OCI-LY3 (cell line): Measurements from ENCODE around the gene LAMA4.

Experiments
- H2AFZ ChIP-seq: fragments of 200-600, 300-600 bp; shearing (Covaris generic); 2 replicates; pipeline ENCODE4 v1.6.0; 2014; ENCODE audit warnings: antibody characterized with exemption, low read depth, low read length
- H3K27ac ChIP-seq: fragments of 200-600, 300-600 bp; sonication (generic); 2 replicates; pipeline ENCODE4 v1.5.1; 2014; ENCODE audit warnings: mild to moderate bottlenecking, low read length, moderate library complexity, mixed read lengths
- H3K27me3 ChIP-seq: fragments of 200-600, 300-600 bp; sonication (generic); 2 replicates; pipeline ENCODE4 v1.6.1; 2014; ENCODE audit warnings: low read depth, low read length, mixed read lengths
- H3K36me3 ChIP-seq: fragments of 200-600, 300-600 bp; sonication (generic); replicated peaks from 2 replicates; pipeline ENCODE3; 2014; ENCODE audit warnings: low read depth, low read length, mixed read lengths
- H3K4me1 ChIP-seq: fragments of 300-600, 200-600 bp; sonication (generic); 2 replicates; pipeline ENCODE4 v1.6.1; 2014; ENCODE audit warnings: low read length, mixed read lengths
- H3K4me2 ChIP-seq: fragments of 200-600, 300-600 bp; sonication (generic); 2 replicates; pipeline ENCODE4 v1.6.1; 2014; ENCODE audit warnings: low read length, mixed read lengths
- H3K4me3 ChIP-seq: fragments of 300-600, 200-600 bp; sonication (generic); 2 replicates; pipeline ENCODE4 v1.5.1; 2014; ENCODE audit warnings: antibody characterized with exemption, mild to moderate bottlenecking, low read length, moderate library complexity
- H3K79me2 ChIP-seq: fragments of 300-600, 200-600 bp; shearing (Covaris generic); 2 replicates; pipeline ENCODE4 v1.6.1; 2014; ENCODE audit warnings: mild to moderate bottlenecking, low read length, mixed read lengths
- H3K9ac ChIP-seq: fragments of 300-600, 200-600 bp; shearing (Covaris generic); 2 replicates; pipeline ENCODE4 v1.6.0; 2014; ENCODE audit warnings: mild to moderate bottlenecking, low read length, moderate library complexity
- H3K9me3 ChIP-seq: fragments of 200-600, 300-600 bp; shearing (Covaris generic); 2 replicates; pipeline ENCODE4 v1.6.1; 2014; ENCODE audit warnings: low read length, mixed read lengths; ENCODE audit not compliant: insufficient read depth
- H4K20me1 ChIP-seq: fragments of 200-600, 300-600 bp; sonication (generic); 2 replicates; pipeline ENCODE4 v1.6.1; 2016; ENCODE audit warnings: low read length, mixed read lengths; ENCODE audit not compliant: insufficient read depth
- EZH2phosphoT487 ChIP-seq: fragments of 200-600 bp; shearing (Covaris generic); IDR thresholded peaks from 2 replicates; pipeline ENCODE4 v1.6.1; 2018; ENCODE audit warnings: antibody characterized with exemption, mixed run types, low read depth
- TF ChIP-seq, protein P1 (sequence below): fragments of 200-600, 300-600 bp; sonication (generic); IDR thresholded peaks from 2 replicates; pipeline ENCODE4 v1.5.1; 2014; ENCODE audit warnings: antibody characterized with exemption, low read length, low read depth

The LAMA4 gene

DNA sequence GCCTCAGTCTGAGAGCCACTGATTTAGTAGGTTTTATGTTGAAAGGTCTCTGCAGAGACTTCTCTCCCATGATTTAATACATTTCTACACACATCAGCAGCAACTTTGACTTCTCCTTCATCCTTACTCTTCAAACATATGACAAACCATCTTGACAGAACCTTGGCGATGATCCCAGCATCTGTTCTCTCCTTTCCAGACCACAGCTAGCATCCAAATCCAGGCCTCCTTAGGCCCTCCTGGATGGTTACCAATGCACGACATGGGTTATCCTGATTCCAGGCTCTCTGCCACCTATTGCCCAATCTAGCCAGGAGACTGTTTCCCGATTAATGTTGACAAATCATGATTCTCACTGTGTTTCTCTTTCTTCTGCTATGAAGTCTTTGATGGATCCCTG lies 16.8 kb downstream of the LAMA4 start:
- no peaks in the 10 kb centered on the region for H3K79me2 ChIP-seq
- no peaks in the 10 kb centered on the region for H3K36me3 ChIP-seq
- no peak overlapping the region for H3K9ac ChIP-seq
- H2AFZ ChIP-seq: no peak overlapping the region
- H3K4me2 ChIP-seq: no peak overlapping the region
- H3K4me3 ChIP-seq: no peak overlapping the region
- H3K27ac ChIP-seq: no peak overlapping the region
- H3K9me3 ChIP-seq: no peaks in the 10 kb centered on the region
- no peaks in the 10 kb centered on the region for H4K20me1 ChIP-seq
- TF ChIP-seq EZH2phosphoT487: no peak
- TF ChIP-seq, protein P1, sequence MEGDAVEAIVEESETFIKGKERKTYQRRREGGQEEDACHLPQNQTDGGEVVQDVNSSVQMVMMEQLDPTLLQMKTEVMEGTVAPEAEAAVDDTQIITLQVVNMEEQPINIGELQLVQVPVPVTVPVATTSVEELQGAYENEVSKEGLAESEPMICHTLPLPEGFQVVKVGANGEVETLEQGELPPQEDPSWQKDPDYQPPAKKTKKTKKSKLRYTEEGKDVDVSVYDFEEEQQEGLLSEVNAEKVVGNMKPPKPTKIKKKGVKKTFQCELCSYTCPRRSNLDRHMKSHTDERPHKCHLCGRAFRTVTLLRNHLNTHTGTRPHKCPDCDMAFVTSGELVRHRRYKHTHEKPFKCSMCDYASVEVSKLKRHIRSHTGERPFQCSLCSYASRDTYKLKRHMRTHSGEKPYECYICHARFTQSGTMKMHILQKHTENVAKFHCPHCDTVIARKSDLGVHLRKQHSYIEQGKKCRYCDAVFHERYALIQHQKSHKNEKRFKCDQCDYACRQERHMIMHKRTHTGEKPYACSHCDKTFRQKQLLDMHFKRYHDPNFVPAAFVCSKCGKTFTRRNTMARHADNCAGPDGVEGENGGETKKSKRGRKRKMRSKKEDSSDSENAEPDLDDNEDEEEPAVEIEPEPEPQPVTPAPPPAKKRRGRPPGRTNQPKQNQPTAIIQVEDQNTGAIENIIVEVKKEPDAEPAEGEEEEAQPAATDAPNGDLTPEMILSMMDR: no peak
- H3K4me1 ChIP-seq: no peaks in the 10 kb centered on the region
- no peaks in the 10 kb centered on the region for H3K27me3 ChIP-seq

DNA sequence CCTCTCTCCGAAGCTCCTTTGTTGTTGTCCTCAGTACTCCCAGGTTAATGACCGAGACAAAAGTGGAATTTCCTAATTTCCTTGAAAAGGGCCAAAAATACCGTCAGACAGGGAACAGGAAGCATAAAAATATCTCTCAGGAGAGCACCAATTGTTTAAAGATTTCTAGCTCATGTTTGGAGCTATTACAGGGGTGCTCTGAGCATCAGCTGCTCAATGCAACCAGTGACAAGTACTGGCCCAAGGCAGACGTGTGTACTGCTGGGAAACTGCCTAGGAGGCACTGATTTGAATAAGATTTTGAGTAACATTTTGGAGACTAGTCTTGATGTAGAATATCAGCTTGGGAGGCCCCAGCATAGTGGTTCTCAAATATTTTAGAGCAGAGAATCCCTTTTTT lies 17.3 kb downstream of the LAMA4 start:
- Histone ChIP-seq H3K9me3 (no peaks in the 10 kb centered on the region), H3K4me1 (no peaks in the 10 kb centered on the region), H3K4me3 (no peak overlapping the region), H2AFZ (no peak overlapping the region), H3K36me3 (no peaks in the 10 kb centered on the region), H3K79me2 (no peaks in the 10 kb centered on the region), H3K9ac (no peak overlapping the region), H4K20me1 (no peaks in the 10 kb centered on the region), H3K4me2 (no peak overlapping the region), H3K27ac (no peak overlapping the region), H3K27me3 (no peaks in the 10 kb centered on the region)
- TF ChIP-seq EZH2phosphoT487: no peak
- TF ChIP-seq, protein P1: no peak

DNA sequence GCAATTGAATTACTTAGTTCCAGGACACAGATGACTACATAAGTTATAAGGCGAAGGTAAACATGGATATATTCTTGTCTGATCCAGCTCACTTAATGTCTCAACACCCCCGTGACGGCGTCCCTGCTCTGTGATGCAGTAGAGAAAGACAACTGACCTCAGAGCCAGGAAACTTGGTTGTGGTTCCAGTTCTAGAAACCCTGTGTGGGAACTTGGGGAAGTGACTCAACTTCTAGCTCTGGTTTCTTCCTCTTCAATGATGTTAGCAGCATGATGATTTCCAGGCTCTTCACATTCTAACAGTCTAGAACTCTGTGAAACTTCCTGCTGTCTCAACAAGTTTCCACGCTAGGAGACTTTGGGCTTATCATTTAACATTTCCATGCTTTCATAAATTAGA lies 18.4 kb downstream of the LAMA4 start:
- no peaks in the 10 kb centered on the region for H3K4me1 ChIP-seq
- no peaks in the 10 kb centered on the region for H3K79me2 ChIP-seq
- H2AFZ ChIP-seq: no peak overlapping the region
- H3K9me3 ChIP-seq: no peaks in the 10 kb centered on the region
- no peaks in the 10 kb centered on the region for H3K27me3 ChIP-seq
- no peak for TF ChIP-seq EZH2phosphoT487
- TF ChIP-seq, protein P1: no peak
- H3K4me2 ChIP-seq: no peak overlapping the region
- no peak overlapping the region for H3K27ac ChIP-seq
- H3K36me3 ChIP-seq: no peaks in the 10 kb centered on the region
- H3K4me3 ChIP-seq: no peak overlapping the region
- no peak overlapping the region for H3K9ac ChIP-seq
- H4K20me1 ChIP-seq: no peaks in the 10 kb centered on the region

DNA sequence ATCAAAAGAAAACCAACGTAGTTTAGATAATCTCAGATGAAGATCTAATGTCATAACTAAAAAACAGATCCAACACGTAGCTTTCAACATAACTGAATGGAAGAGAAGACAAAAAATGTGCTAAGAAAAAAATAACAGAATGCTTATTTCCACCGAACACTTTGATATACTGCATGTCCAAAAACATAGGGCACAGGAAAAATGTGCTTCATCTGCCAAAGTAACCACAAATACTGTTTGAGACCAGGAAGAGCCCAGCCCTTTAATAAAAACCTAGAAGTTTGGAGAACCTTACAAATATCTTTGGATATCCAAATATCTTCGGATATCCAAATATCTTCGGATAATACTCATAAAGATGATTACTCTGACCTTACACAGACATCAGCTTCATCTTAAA lies 19.8 kb downstream of the LAMA4 start:
- no peak overlapping the region for H3K9ac ChIP-seq

More for the DNA sequence above, 19.8 kb downstream of the LAMA4 start:
- Histone ChIP-seq H3K79me2 (no peaks in the 10 kb centered on the region), H3K27ac (no peak overlapping the region), H3K4me1 (no peaks in the 10 kb centered on the region), H2AFZ (no peak overlapping the region), H3K9me3 (no peaks in the 10 kb centered on the region), H3K4me2 (no peak overlapping the region), H3K36me3 (no peaks in the 10 kb centered on the region), H3K4me3 (no peak overlapping the region), H4K20me1 (no peaks in the 10 kb centered on the region), H3K27me3 (no peaks in the 10 kb centered on the region)
- TF ChIP-seq EZH2phosphoT487: no peak
- TF ChIP-seq, protein P1: no peak
